ENCODE measurements around the gene RHOBTB1.

Gene RHOBTB1

GRCh38 chr10:60903096-60903495 is 40.9 kb downstream of the RHOBTB1 start:
- DNase-seq, result no peak

GRCh38 chr10:60901561-60902235 is 42.3 kb downstream of the RHOBTB1 start:
- DNase-seq, result no peak

GRCh38 chr10:60899266-60899665 is 44.7 kb downstream of the RHOBTB1 start:
- DNase-seq, result no peak

DNA sequence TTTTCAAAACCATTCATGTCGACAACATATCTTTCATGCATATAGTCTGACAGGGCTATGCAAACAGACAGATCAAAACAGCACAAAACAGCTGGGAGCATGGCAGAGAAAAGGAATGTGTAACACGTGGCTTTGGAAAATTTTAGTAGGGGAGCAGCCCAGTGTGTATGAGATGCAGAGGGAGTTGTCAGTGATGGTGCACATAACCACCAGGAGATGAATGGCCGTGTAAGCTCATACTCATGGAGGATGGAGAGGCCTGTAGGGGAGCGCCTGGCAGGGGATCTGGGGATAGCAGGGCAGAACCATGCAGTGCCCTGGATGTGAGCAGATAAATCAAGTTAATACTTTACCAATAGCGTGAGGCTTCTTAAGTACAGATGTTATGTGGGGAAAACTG is 45.7 kb downstream of the RHOBTB1 start:
- DNase-seq, result no peak

GRCh38 chr10:60896810-60897209 is 47.2 kb downstream of the RHOBTB1 start:
- DNase-seq, result no peak

DNA sequence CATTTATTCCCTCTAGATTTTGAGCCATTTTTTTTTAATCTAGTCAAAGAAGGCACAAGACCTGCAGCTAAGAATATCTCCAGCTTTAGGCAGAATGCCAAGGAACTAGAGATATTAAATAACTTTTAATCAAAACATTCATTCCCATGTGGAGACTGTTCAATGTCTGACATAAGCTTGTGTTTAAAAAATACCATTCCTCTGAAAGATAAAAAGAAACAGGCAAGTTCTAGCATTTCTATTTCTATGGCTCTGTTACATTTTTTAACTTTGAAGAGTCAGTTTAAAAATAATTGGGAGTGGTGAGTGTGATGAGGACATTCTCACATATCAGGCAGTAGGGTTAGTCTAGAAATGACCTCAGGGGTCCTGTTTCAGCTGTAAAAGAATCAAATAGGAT is 48.0 kb downstream of the RHOBTB1 start:
- no peak for DNase-seq

DNA sequence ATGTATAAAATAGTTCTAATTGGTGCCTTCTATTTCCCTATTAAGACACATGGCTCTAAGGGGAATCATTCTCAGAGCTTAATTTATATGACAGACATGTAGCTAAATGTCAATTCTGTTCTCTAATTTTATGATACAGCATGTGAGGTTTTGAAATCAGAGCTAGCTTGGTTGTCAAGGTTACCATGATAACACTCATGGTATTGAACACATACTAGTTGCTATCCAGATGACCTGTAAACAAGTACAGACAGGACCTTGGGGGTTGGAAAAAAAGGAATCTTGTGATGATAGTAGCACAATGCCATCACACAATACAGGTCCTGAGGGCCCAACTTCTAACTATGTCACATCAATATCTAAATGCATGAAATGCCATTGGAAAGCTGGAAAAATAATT is 49.2 kb downstream of the RHOBTB1 start:
- no peak for DNase-seq

DNA sequence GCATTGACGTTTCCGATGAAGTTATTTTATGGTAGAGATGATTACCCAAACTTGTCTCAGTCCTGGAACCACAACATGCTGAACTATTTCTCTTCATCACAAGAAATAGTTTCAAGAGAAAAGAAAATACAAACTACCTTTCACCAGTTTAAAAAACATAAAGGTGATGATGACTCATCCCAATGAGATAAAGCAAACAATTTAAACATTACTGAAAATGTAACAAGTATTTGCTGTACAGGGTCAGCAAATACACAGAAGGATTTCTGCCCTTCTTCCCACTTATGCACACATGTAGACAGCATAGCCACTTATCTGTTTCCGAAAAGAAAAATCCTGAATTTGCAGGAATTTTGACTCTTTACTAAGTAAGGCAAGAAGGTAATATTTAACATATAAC is 50.8 kb downstream of the RHOBTB1 start:
- DNase-seq, result no peak

- no peak for DNase-seq
Measured at GRCh38 chr10:60892571-60892970, 51.4 kb downstream of the RHOBTB1 start.

- no peak for DNase-seq
Measured at GRCh38 chr10:60890811-60891210, 53.2 kb downstream of the RHOBTB1 start.

GRCh38 chr10:60883187-60883586 is 60.8 kb downstream of the RHOBTB1 start:
- no peak for DNase-seq

- peak; percentile 45 for DNase-seq
Measured at GRCh38 chr10:60878224-60878623, 65.8 kb downstream of the RHOBTB1 start.

- DNase-seq, result peak; percentile 66
Measured at GRCh38 chr10:60877777-60878120, 66.2 kb downstream of the RHOBTB1 start.

DNA sequence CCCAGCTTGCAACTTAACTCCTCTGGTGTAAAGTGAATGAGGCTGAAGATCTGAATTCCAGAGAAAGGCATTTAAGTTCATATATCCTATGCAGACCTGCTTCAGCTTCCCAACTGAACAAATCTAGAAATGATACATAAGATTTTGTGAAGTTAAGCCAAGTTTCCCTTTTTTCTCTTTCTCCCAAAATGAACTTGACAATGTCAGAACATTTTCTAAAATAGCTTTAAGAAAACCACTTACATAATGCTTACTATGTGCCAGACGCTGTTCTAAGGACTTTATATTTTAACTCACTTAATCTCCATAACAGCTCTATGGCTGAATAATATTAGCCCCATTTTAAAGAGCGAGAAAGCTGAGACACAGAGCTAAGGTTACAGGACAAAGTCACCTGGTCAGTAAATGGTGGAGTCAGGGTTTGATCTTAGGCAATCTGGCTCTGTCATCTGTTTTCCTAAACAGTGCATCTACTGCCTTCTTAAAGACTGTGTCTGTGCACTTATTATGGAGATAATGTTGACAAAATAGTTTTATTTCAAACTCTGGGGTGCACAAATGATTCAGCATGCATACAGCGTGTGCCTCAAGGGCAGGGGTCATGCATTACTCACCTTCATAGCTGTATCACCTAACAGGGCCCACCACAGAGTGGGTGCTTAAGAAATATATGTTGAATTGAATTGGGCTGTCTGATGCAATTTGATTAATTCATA is 66.8 kb downstream of the RHOBTB1 start:
- no peak for DNase-seq

DNA sequence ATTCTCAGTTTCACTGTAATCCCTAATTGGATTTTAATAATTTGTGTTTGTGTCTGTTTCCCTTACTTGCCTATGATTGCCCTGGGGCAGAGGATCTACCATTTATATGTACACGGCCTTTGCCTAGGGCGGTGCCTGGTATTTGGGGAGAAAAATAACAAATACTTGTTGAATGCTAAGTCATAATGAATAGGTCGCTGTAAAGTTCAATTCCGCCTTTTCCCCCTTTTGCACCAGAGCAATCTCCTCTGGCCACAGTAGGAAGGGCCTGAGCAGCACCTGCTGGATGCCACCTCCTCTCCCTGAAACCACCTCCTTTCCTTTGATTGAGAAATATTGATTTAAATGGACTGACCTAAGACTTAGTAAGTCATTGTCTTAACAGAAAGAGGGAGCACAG is 70.2 kb downstream of the RHOBTB1 start:
- DNase-seq, result no peak

DNA sequence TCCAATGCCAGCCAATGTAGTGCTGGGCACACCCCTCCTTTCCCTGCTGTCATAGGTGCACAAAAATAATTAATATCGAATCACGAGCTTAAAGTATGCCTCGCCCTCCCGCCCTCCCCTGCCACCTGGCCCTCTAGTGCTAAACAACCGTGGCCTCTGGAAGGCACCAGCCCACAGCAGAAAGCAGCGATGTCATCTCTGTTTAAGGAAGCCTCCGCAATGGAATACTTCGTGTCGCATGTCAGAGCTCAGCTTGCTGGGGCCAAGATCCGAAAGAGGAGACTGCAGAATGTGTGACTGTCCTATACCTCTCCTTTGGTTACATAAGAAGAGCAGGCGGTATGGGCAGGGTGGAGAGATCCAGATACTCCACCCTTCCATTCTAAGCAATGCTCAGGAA is 71.5 kb downstream of the RHOBTB1 start:
- no peak for DNase-seq

GRCh38 chr10:60871215-60871614 is 72.8 kb downstream of the RHOBTB1 start:
- DNase-seq, result no peak

GRCh38 chr10:60870803-60871202 is 73.2 kb downstream of the RHOBTB1 start:
- DNase-seq, result no peak

GRCh38 chr10:60870416-60870728 is 73.6 kb downstream of the RHOBTB1 start:
- DNase-seq, result no peak

- DNase-seq, result no peak
Measured at GRCh38 chr10:60869652-60870415, 74.2 kb downstream of the RHOBTB1 start.

DNA sequence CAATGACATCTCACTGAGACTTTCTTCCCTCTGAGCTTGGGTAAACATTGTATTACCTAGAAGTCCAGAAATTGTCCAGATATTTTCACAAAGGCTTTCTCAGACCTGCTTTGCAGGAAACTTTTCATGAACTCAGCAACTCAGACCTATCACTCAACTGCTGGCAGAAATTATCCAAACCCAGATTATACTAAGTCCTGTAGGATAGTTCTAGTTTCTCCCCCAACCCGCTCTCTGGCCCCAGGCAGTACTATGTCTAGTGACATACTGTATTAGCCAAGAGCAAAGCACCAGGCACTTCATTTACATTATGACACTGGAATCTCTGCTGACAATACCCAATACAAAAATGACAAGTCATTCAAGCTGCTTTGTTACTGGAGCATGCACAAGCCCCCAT is 75.0 kb downstream of the RHOBTB1 start:
- DNase-seq, result no peak

GRCh38 chr10:60865198-60865783 is 78.7 kb downstream of the RHOBTB1 start:
- DNase-seq, result no peak

DNA sequence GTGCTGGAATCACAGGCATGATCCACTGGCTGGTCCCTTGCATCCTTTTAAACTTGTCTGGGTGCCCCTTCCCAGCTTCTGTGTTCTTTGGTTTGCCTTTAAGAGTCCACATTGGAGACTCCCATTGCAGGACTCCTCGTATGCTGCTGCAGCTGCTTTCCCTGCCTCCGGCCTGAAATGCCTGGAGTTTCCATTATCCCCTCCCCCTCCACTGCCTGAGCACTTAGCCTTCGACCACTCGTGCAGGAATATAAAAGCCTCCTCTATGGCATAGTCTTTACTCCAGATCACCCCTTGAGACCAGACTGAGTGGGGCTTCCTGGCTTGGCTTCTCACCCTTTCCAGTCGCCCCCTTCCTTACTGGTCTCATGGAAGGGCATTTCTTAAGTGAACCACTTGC is 80.2 kb downstream of the RHOBTB1 start:
- DNase-seq, result peak; percentile 90

DNA sequence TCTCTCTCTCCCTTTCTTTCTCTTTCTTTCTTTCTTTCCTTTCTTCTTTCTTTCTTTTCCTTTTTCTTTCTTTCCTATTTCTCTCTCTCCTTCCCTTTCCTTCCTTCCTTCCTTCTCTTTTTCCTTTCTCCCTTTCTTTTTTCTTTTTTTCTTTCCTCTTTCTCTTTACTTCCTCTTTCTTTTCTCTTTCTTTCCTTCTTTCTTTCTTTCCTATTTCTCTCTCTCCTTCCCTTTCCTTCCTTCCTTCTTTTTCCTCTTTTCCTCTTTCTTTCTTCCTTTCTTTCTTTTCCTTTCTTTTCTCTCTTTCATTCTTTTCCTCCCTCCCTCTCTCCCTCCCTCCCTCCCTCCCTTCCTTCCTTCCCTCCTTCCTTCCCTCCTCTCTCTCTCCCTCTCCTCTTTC is 81.5 kb downstream of the RHOBTB1 start:
- DNase-seq, result no peak

Data from NCI-H526 treated with DMSO at 0.1 percent for 48 hours (cell line).